ENCODE measurements around the gene HOOK1.

- no peak for TF ChIP-seq CTCF (IDR thresholded peaks at IDR 0.05; ENCODE audit: low read length)
- no peak for TF ChIP-seq EZH2 (IDR thresholded peaks at IDR 0.05; ENCODE audit: borderline replicate concordance, low read length)
Observed at GRCh38 chr1:59908682-59909081, 93.9 kb downstream of the HOOK1 start.
